Smooth muscle cell (in vitro differentiated cells): Measurements from ENCODE around the gene SCO2. TPM values are rescaled to one million over a fixed set of nuclear protein-coding genes. Genes with fewer than 3 reads are reported as not detected.
A peak's percentile ranks its signal among the peaks of the same experiment; 100 is the strongest.

ENCODE experiments used
- DNase-seq: peaks from one replicate; lab custom pipeline; 2025; ENCODE audit not compliant: unreplicated experiment; lab: John Stamatoyannopoulos, UW
- H2AFZ ChIP-seq: fragments of 200-600 bp; sonication (generic); 2 replicates; pipeline ENCODE4 v1.6.0; 2016; ENCODE audit warnings: antibody characterized with exemption, low read depth, mild to moderate bottlenecking
- H3F3A ChIP-seq: fragments of 200-600 bp; sonication (generic); 2 replicates; pipeline ENCODE4 v1.6.0; 2017; ENCODE audit warnings: antibody characterized with exemption, low read depth
- H3K27ac ChIP-seq: fragments of 200-600 bp; sonication (generic); 2 replicates; pipeline ENCODE4 v1.5.1; 2016; ENCODE audit warnings: low read depth, mild to moderate bottlenecking
- H3K27me3 ChIP-seq: fragments of 200-600 bp; sonication (generic); 2 replicates; pipeline ENCODE4 v1.6.1; 2016; ENCODE audit warnings: low read depth, mild to moderate bottlenecking
- H3K36me3 ChIP-seq: fragments of 200-600 bp; sonication (generic); 2 replicates; pipeline ENCODE4 v1.5.1; 2016; ENCODE audit warnings: low read depth
- H3K4me1 ChIP-seq: fragments of 200-600 bp; sonication (generic); 2 replicates; pipeline ENCODE4 v1.5.1; 2016; ENCODE audit warnings: low read depth
- H3K4me2 ChIP-seq: fragments of 200-600 bp; sonication (generic); 2 replicates; pipeline ENCODE4 v1.6.0; 2016; ENCODE audit warnings: mild to moderate bottlenecking
- H3K4me3 ChIP-seq: fragments of 200-600 bp; sonication (generic); 2 replicates; pipeline ENCODE4 v1.5.1; 2016; ENCODE audit warnings: mild to moderate bottlenecking
- H3K79me2 ChIP-seq: fragments of 200-600 bp; sonication (generic); 2 replicates; pipeline ENCODE4 v1.6.0; 2016; ENCODE audit warnings: low read depth, mild to moderate bottlenecking
- H3K9ac ChIP-seq: fragments of 200-600 bp; sonication (generic); 2 replicates; pipeline ENCODE4 v1.6.0; 2016; ENCODE audit warnings: low read depth
- H3K9me3 ChIP-seq: fragments of 200-600 bp; sonication (generic); replicated peaks from 2 replicates; pipeline ENCODE4 v1.5.1; 2016; ENCODE audit warnings: low read depth
- H4K20me1 ChIP-seq: fragments of 200-600 bp; sonication (generic); 2 replicates; pipeline ENCODE4 v1.6.0; 2016; ENCODE audit warnings: low read depth
- CTCF ChIP-seq: fragments of 200-600 bp; sonication (generic); IDR thresholded peaks from 2 replicates; pipeline ENCODE4 v1.5.1; 2017; ENCODE audit warnings: borderline replicate concordance, mild to moderate bottlenecking, antibody characterized with exemption; ENCODE audit not compliant: insufficient read depth, poor library complexity, severe bottlenecking
- WGBS: methylation state at CpG from one replicate; pipeline ENCODE4 v1.1.7; 2016; ENCODE audit warnings: low lambda C conversion rate; 5-methylcytosine and 5-hydroxymethylcytosine counted together
- polyA plus RNA-seq: library from polyadenylated mRNA; unstranded; fragments of >200 nt; fragmentation: Nextera tagmentation; extraction: Ambion mirVana; gene quantifications from 2 replicates; pipeline ENCODE4 v1.2.1, GENCODE V29; 2016
- total RNA-seq: library from RNA; depleted of rRNA; stranded (reverse); fragments of >200 nt; gene quantifications from 2 replicates; pipeline ENCODE4 v1.2.3, GENCODE V29; 2014

SCO2 gene
- total and polyA plus RNA-seq, 2 experiments from 2014 or later: 1.5 to 22.6 TPM

GRCh38 chr22:50524676-50525103 lies 708 bp downstream of the SCO2 start:
- no peak for DNase-seq
- WGBS: 15% methylated on average over 18 of the region's 19 CpGs
- peaks cover 34% of the 10 kb centered on the region for H3F3A ChIP-seq
- peaks cover 10% of the 10 kb centered on the region for H3K79me2 ChIP-seq
- no peak for TF ChIP-seq CTCF
- H3K9ac ChIP-seq: peak overlapping the region; percentile 78
- H3K4me2 ChIP-seq: peak overlapping the region; percentile 97
- H3K27me3 ChIP-seq: no peaks in the 10 kb centered on the region
- no peaks in the 10 kb centered on the region for H3K9me3 ChIP-seq
- H4K20me1 ChIP-seq: peaks cover 33% of the 10 kb centered on the region
- H2AFZ ChIP-seq: no peak overlapping the region
- peak overlapping the region; percentile 80 for H3K27ac ChIP-seq
- no peaks in the 10 kb centered on the region for H3K4me1 ChIP-seq
- peak overlapping the region; percentile 79 for H3K4me3 ChIP-seq
- H3K36me3 ChIP-seq: no peaks in the 10 kb centered on the region

- H3K4me2 ChIP-seq: peak overlapping the region; percentile 97
- H4K20me1 ChIP-seq: peaks cover 30% of the 10 kb centered on the region
- no peak for DNase-seq
- peaks cover 10% of the 10 kb centered on the region for H3K79me2 ChIP-seq
- peaks cover 31% of the 10 kb centered on the region for H3F3A ChIP-seq
- no peak overlapping the region for H2AFZ ChIP-seq
- no peak overlapping the region for H3K27ac ChIP-seq
- peak overlapping the region; percentile 79 for H3K4me3 ChIP-seq
- H3K9me3 ChIP-seq: no peaks in the 10 kb centered on the region
- TF ChIP-seq CTCF: no peak
- H3K27me3 ChIP-seq: no peaks in the 10 kb centered on the region
- H3K4me1 ChIP-seq: no peaks in the 10 kb centered on the region
- WGBS: 79% methylated on average over 21 of the region's 25 CpGs
- no peaks in the 10 kb centered on the region for H3K36me3 ChIP-seq
- peak overlapping the region; percentile 27 for H3K9ac ChIP-seq
These were observed 1.4 kb downstream of the SCO2 start for GRCh38 chr22:50523806-50524675.

DNA sequence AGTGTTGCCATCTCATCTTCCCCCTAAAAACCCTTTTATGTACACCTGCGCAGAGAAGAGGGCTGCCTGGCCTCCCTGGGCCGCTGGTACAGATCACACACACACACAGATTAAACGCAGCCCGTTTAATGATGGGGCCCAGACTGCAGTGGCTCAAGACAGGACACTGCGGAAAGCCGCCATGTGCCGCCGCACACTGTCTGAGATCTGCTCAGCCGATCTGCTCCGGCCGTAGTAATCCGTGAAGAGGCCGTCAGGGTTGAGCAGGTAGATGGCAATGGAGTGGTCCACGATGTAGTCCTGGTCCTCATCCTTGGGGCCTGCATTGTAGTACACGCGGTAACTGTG lies 2.0 kb downstream of the SCO2 start:
- 96% methylated on average over 16 of the region's 16 CpGs for WGBS
- Histone ChIP-seq H3K27ac (no peak overlapping the region), H3K36me3 (no peaks in the 10 kb centered on the region), H4K20me1 (peaks cover 24% of the 10 kb centered on the region), H3K9me3 (no peaks in the 10 kb centered on the region), H2AFZ (no peak overlapping the region), H3F3A (peaks cover 26% of the 10 kb centered on the region), H3K4me1 (no peaks in the 10 kb centered on the region), H3K27me3 (no peaks in the 10 kb centered on the region), H3K9ac (no peak overlapping the region), H3K4me2 (no peak overlapping the region), H3K79me2 (peaks cover 10% of the 10 kb centered on the region), H3K4me3 (no peak overlapping the region)
- no peak for TF ChIP-seq CTCF
- no peak for DNase-seq
